ENCODE data around the gene MGAT4B.

MGAT4B gene

GRCh38 chr5:179815491-179816249, 9.0 kb upstream of the MGAT4B start:
- in situ Hi-C loops (cut with MboI; ENCODE audit: low pct_unique_long_range_greater_than_20kb, low sequenced_read_pairs) = no loop called here
- no peak for DNase-seq

GRCh38 chr5:179814090-179814489, 7.4 kb upstream of the MGAT4B start:
- in situ Hi-C loops (cut with MboI; ENCODE audit: low pct_unique_long_range_greater_than_20kb, low sequenced_read_pairs) = no loop called here
- DNase-seq = no peak

GRCh38 chr5:179812997-179813607, 6.4 kb upstream of the MGAT4B start:
- in situ Hi-C loops (cut with MboI; ENCODE audit: low pct_unique_long_range_greater_than_20kb, low sequenced_read_pairs) = no loop called here
- DNase-seq = no peak

GRCh38 chr5:179812135-179812825, 5.6 kb upstream of the MGAT4B start:
- in situ Hi-C loops (cut with MboI; ENCODE audit: low pct_unique_long_range_greater_than_20kb, low sequenced_read_pairs) = no loop called here
- DNase-seq = no peak

- in situ Hi-C loops (cut with MboI; ENCODE audit: low pct_unique_long_range_greater_than_20kb, low sequenced_read_pairs) = no loop called here
- peak; percentile 40 for DNase-seq
Measured at GRCh38 chr5:179805529-179806249, 977 bp downstream of the MGAT4B start.

- in situ Hi-C loops (cut with MboI; ENCODE audit: low pct_unique_long_range_greater_than_20kb, low sequenced_read_pairs) = no loop called here
- no peak for DNase-seq
Measured at GRCh38 chr5:179805070-179805528, 1.6 kb downstream of the MGAT4B start.

- in situ Hi-C loops (cut with MboI; ENCODE audit: low pct_unique_long_range_greater_than_20kb, low sequenced_read_pairs) = no loop called here
- no peak for DNase-seq
Measured at GRCh38 chr5:179804555-179804947, 2.1 kb downstream of the MGAT4B start.

- DNase-seq = peak; percentile 77
- in situ Hi-C loops (cut with MboI; ENCODE audit: low pct_unique_long_range_greater_than_20kb, low sequenced_read_pairs) = no loop called here
Measured at GRCh38 chr5:179803651-179804554, 2.8 kb downstream of the MGAT4B start.

- in situ Hi-C loops (cut with MboI; ENCODE audit: low pct_unique_long_range_greater_than_20kb, low sequenced_read_pairs) = no loop called here
Measured at GRCh38 chr5:179802950-179803562, 3.6 kb downstream of the MGAT4B start.

GRCh38 chr5:179802207-179802883, 4.3 kb downstream of the MGAT4B start:
- in situ Hi-C loops (cut with MboI; ENCODE audit: low pct_unique_long_range_greater_than_20kb, low sequenced_read_pairs) = no loop called here
- DNase-seq = no peak

More at GRCh38 chr5:179802950-179803562, 3.6 kb downstream of the MGAT4B start:
- no peak for DNase-seq

- peak; percentile 79 for DNase-seq
- in situ Hi-C loops (cut with MboI; ENCODE audit: low pct_unique_long_range_greater_than_20kb, low sequenced_read_pairs) = no loop called here
Measured at GRCh38 chr5:179801304-179802206, 5.1 kb downstream of the MGAT4B start.

GRCh38 chr5:179800696-179801201, 5.9 kb downstream of the MGAT4B start:
- in situ Hi-C loops (cut with MboI; ENCODE audit: low pct_unique_long_range_greater_than_20kb, low sequenced_read_pairs) = no loop called here
- no peak for DNase-seq

- DNase-seq = no peak
- in situ Hi-C loops (cut with MboI; ENCODE audit: low pct_unique_long_range_greater_than_20kb, low sequenced_read_pairs) = no loop called here
Measured at GRCh38 chr5:179800071-179800695, 6.5 kb downstream of the MGAT4B start.

- no peak for DNase-seq
- in situ Hi-C loops (cut with MboI; ENCODE audit: low pct_unique_long_range_greater_than_20kb, low sequenced_read_pairs) = no loop called here
Measured at GRCh38 chr5:179799644-179799973, 7.1 kb downstream of the MGAT4B start.

GRCh38 chr5:179798771-179799643, 7.7 kb downstream of the MGAT4B start:
- in situ Hi-C loops (cut with MboI; ENCODE audit: low pct_unique_long_range_greater_than_20kb, low sequenced_read_pairs) = no loop called here
- DNase-seq = no peak

All from KBM-7 (cell line).